ENCODE results near the gene TBCE. TPM values are rescaled to one million over a fixed set of nuclear protein-coding genes. Genes with fewer than 3 reads are reported as not detected.

The TBCE gene
- total RNA-seq, 1 donor from 2014 or later = 41.3 TPM

- H3K27ac ChIP-seq = no peak overlapping the region
- H2AFZ ChIP-seq (replicated peaks) = no peak overlapping the region
- H3K9me3 ChIP-seq (ENCODE audit: low read depth) = no peaks in the 10 kb centered on the region
- H3K9ac ChIP-seq = no peak overlapping the region
- Mint-ChIP-seq H3K9me3 (no peaks in the 10 kb centered on the region), H3K36me3 (peaks cover 5% of the 10 kb centered on the region), H3K27ac (peak overlapping the region; percentile 82), H3K27me3 (ENCODE audit: insufficient read depth, low read depth) (peaks cover 3% of the 10 kb centered on the region), H3K4me1 (peaks cover 2% of the 10 kb centered on the region), H3K4me3 (no peak overlapping the region)
- TF ChIP-seq EZH2 (IDR thresholded peaks at IDR 0.05) (no peak), EZH2phosphoT487 (IDR thresholded peaks at IDR 0.05) (no peak), CTCF (IDR thresholded peaks at IDR 0.05) (no peak)
- no peaks in the 10 kb centered on the region for H3K27me3 ChIP-seq
- H3K4me1 ChIP-seq = no peaks in the 10 kb centered on the region
- H4K20me1 ChIP-seq (ENCODE audit: low read depth) = peaks cover 18% of the 10 kb centered on the region
- DNase-seq (ENCODE audit: low spot score) = no peak
- peaks cover 5% of the 10 kb centered on the region for H3K79me2 ChIP-seq (ENCODE audit: low read depth)
- H3K4me3 ChIP-seq = no peak overlapping the region
- H3F3A ChIP-seq (ENCODE audit: low read depth) = no peaks in the 10 kb centered on the region
- no peaks in the 10 kb centered on the region for H3K36me3 ChIP-seq
- H3K4me2 ChIP-seq = no peak overlapping the region
Measured at GRCh38 chr1:235423214-235423652, 56.0 kb downstream of the TBCE start.

GRCh38 chr1:235424092-235424491, 56.9 kb downstream of the TBCE start:
- H3K4me3 ChIP-seq = no peak overlapping the region
- no peaks in the 10 kb centered on the region for H3K9me3 Mint-ChIP-seq
- H4K20me1 ChIP-seq (ENCODE audit: low read depth) = peaks cover 18% of the 10 kb centered on the region
- DNase-seq (ENCODE audit: low spot score) = no peak
- H3K4me3 Mint-ChIP-seq = no peak overlapping the region
- no peaks in the 10 kb centered on the region for H3K36me3 ChIP-seq
- H3K27me3 ChIP-seq = no peaks in the 10 kb centered on the region
- H3K4me1 ChIP-seq = no peaks in the 10 kb centered on the region
- H3K27me3 Mint-ChIP-seq (ENCODE audit: insufficient read depth, low read depth) = peaks cover 3% of the 10 kb centered on the region
- H3F3A ChIP-seq (ENCODE audit: low read depth) = no peaks in the 10 kb centered on the region
- H3K27ac ChIP-seq = no peak overlapping the region
- TF ChIP-seq EZH2phosphoT487 (IDR thresholded peaks at IDR 0.05) (no peak), EZH2 (IDR thresholded peaks at IDR 0.05) (no peak), CTCF (IDR thresholded peaks at IDR 0.05) (no peak)
- H3K4me1 Mint-ChIP-seq = peaks cover 2% of the 10 kb centered on the region
- no peak overlapping the region for H2AFZ ChIP-seq (replicated peaks)
- no peak overlapping the region for H3K4me2 ChIP-seq
- no peak overlapping the region for H3K27ac Mint-ChIP-seq
- no peak overlapping the region for H3K9ac ChIP-seq
- H3K36me3 Mint-ChIP-seq = peaks cover 5% of the 10 kb centered on the region
- no peaks in the 10 kb centered on the region for H3K9me3 ChIP-seq (ENCODE audit: low read depth)
- H3K79me2 ChIP-seq (ENCODE audit: low read depth) = no peaks in the 10 kb centered on the region

GRCh38 chr1:235425357-235425756, 58.1 kb downstream of the TBCE start:
- Histone ChIP-seq H3K4me3 (no peak overlapping the region), H2AFZ (replicated peaks) (no peak overlapping the region), H3K4me1 (no peaks in the 10 kb centered on the region), H3K4me2 (no peak overlapping the region), H3K27ac (no peak overlapping the region), H4K20me1 (ENCODE audit: low read depth) (peaks cover 18% of the 10 kb centered on the region), H3K9ac (no peak overlapping the region), H3K36me3 (no peaks in the 10 kb centered on the region), H3K79me2 (ENCODE audit: low read depth) (no peaks in the 10 kb centered on the region), H3F3A (ENCODE audit: low read depth) (no peaks in the 10 kb centered on the region), H3K9me3 (ENCODE audit: low read depth) (no peaks in the 10 kb centered on the region), H3K27me3 (no peaks in the 10 kb centered on the region)
- H3K27me3 Mint-ChIP-seq (ENCODE audit: insufficient read depth, low read depth) = peaks cover 3% of the 10 kb centered on the region
- peaks cover 2% of the 10 kb centered on the region for H3K4me1 Mint-ChIP-seq
- H3K9me3 Mint-ChIP-seq = no peaks in the 10 kb centered on the region
- TF ChIP-seq EZH2 (IDR thresholded peaks at IDR 0.05) (no peak), CTCF (IDR thresholded peaks at IDR 0.05) (no peak), EZH2phosphoT487 (IDR thresholded peaks at IDR 0.05) (no peak)
- H3K36me3 Mint-ChIP-seq = peaks cover 5% of the 10 kb centered on the region
- no peak overlapping the region for H3K27ac Mint-ChIP-seq
- DNase-seq (ENCODE audit: low spot score) = no peak
- no peak overlapping the region for H3K4me3 Mint-ChIP-seq

Measured in neural progenitor cell (in vitro differentiated cells).